HCT116 (cell line): ENCODE results near the gene SIAE. TPM values are rescaled to one million over a fixed set of nuclear protein-coding genes. Genes with fewer than 3 reads are reported as not detected.

Source experiments
- ATAC-seq: fragments of 200-7000 bp; cut with Tn5 transposase; 2 replicates; pipeline ENCODE4 v1.9.1; 2020; ENCODE audit warnings: mild to moderate bottlenecking, moderate library complexity
- BruUV-seq: library from RNA; stranded (reverse); fragments of 400-500 nt; replicated peaks from 2 replicates; lab custom pipeline; 2021; lab: Mats Ljungman, UMichigan
- CTCF ChIA-PET: fragments of 300-600 bp; sonication (Branson Sonifier 250); formaldehyde crosslinking; loops from one replicate; lab custom pipeline; 2021; ENCODE audit warnings: antibody characterized with exemption; lab: Charles Lee
- POLR2A ChIA-PET: fragments of 300-600, 350-600 bp; sonication (Branson Sonifier 250); formaldehyde crosslinking; loops from one replicate; lab custom pipeline; 2021; ENCODE audit warnings: antibody characterized with exemption; lab: Charles Lee
- RAD21 ChIA-PET, 2 experiments: fragments of 300-600 bp; sonication (Branson Sonifier 250); formaldehyde crosslinking; loops; one replicate each; lab custom pipeline; 2023; ENCODE audit warnings: low total read pairs in 2 of 2; ENCODE audit not compliant: uncharacterized antibody in 2 of 2, unreplicated experiment in 2 of 2, low non-redundant PET in 1 of 2; lab: Charles Lee
- DNase-seq: peaks from one replicate; pipeline ENCODE4 v3.0.0-alpha.2; 2010; ENCODE audit warnings: low read depth, low spot score
- H2AFZ ChIP-seq: fragments of 200-600 bp; shearing (Covaris generic), sonication (generic); 2 replicates; pipeline ENCODE4 v1.6.1; 2017; ENCODE audit warnings: low read depth, mixed run types, mixed read lengths, antibody characterized with exemption, low read length; ENCODE audit not compliant: poor library complexity, severe bottlenecking
- H3K27ac ChIP-seq: 2 replicates; pipeline ENCODE4 v1.5.1; 2012; ENCODE audit warnings: low read depth, low read length
- H3K27me3 ChIP-seq: fragments of 200-600 bp; sonication (generic); 2 replicates; pipeline ENCODE4 v1.6.1; 2016; ENCODE audit warnings: mixed run types, low read length, mixed read lengths; ENCODE audit not compliant: insufficient read depth
- H3K36me3 ChIP-seq, 2 experiments: fragments of 200-500 bp in 1 of 2; fragments of 200-600 bp in 1 of 2; sonication (Bioruptor generic) in 1 of 2; sonication (generic) in 1 of 2; 2 replicates each; pipeline versions ENCODE4 v1.5.1 to v1.6.1; 2014 to 2016; ENCODE audit warnings: low read length in 2 of 2, inconsistent platforms in 1 of 2, mixed read lengths in 1 of 2, mixed run types in 1 of 2; ENCODE audit not compliant: insufficient read depth in 2 of 2, control insufficient read depth in 1 of 2
- H3K4me1 ChIP-seq, 2 experiments: fragments of 200-600 bp in 1 of 2; sonication (generic) in 1 of 2; 2 replicates each; pipeline versions ENCODE4 v1.5.1 to v1.6.1; 2012 to 2017; ENCODE audit warnings: low read length in 2 of 2, inconsistent platforms in 1 of 2, mild to moderate bottlenecking in 1 of 2, mixed read lengths in 1 of 2, mixed run types in 1 of 2, moderate library complexity in 1 of 2; ENCODE audit not compliant: insufficient read depth in 2 of 2, control insufficient read depth in 1 of 2
- H3K4me2 ChIP-seq: fragments of 200-600 bp; sonication (generic); 2 replicates; pipeline ENCODE4 v1.6.1; 2017; ENCODE audit warnings: mixed run types, low read length, mixed read lengths
- H3K4me3 ChIP-seq, 2 experiments: fragments of 200-600 bp in 1 of 2; sonication (generic) in 1 of 2; replicated peaks in 1 of 2; 2 replicates each; pipeline ENCODE4 v1.5.1; 2011 to 2016; ENCODE audit warnings: low read length in 2 of 2, control low read depth in 1 of 2, low read depth in 1 of 2, mild to moderate bottlenecking in 1 of 2, mixed read lengths in 1 of 2, mixed run types in 1 of 2
- H3K79me2 ChIP-seq: fragments of 200-600 bp; sonication (generic); 2 replicates; pipeline ENCODE4 v1.6.1; 2017; ENCODE audit warnings: mild to moderate bottlenecking, mixed run types, low read length, moderate library complexity, mixed read lengths; ENCODE audit not compliant: insufficient read depth
- H3K9ac ChIP-seq: fragments of 200-600 bp; sonication (generic); 2 replicates; pipeline ENCODE4 v1.6.1; 2016; ENCODE audit warnings: low read length, mixed read lengths
- H3K9me2 ChIP-seq: fragments of 200-600 bp; sonication (generic), shearing (Covaris generic); 2 replicates; pipeline ENCODE4 v1.6.1; 2017; ENCODE audit warnings: mixed run types, mild to moderate bottlenecking, moderate library complexity; ENCODE audit not compliant: insufficient read depth
- H3K9me3 ChIP-seq, 2 experiments: fragments of 200-500 bp in 1 of 2; fragments of 200-600 bp in 1 of 2; sonication (Bioruptor generic) in 1 of 2; sonication (generic) in 1 of 2; 2 replicates each; pipeline ENCODE4 v1.6.1; 2014 to 2017; ENCODE audit warnings: low read length in 2 of 2, mixed read lengths in 2 of 2, inconsistent platforms in 1 of 2, low read depth in 1 of 2, mild to moderate bottlenecking in 1 of 2, mixed run types in 1 of 2, moderate library complexity in 1 of 2; ENCODE audit not compliant: control insufficient read depth in 1 of 2, insufficient read depth in 1 of 2
- H4K20me1 ChIP-seq: fragments of 200-600 bp; sonication (generic), shearing (Covaris generic); 2 replicates; pipeline ENCODE4 v1.6.1; 2017; ENCODE audit warnings: mixed run types, mild to moderate bottlenecking, moderate library complexity; ENCODE audit not compliant: insufficient read depth
- ATF3 ChIP-seq: IDR thresholded peaks from 2 replicates; pipeline ENCODE4 v1.6.1; 2012
- EZH2phosphoT487 ChIP-seq: fragments of 200-600 bp; IDR thresholded peaks from 2 replicates; pipeline ENCODE4 v1.6.1; 2018; ENCODE audit warnings: antibody characterized with exemption, borderline replicate concordance
- FOSL1 ChIP-seq: IDR thresholded peaks from 2 replicates; pipeline ENCODE4 v1.6.1; 2012; ENCODE audit warnings: low read depth
- POLR2A ChIP-seq: IDR thresholded peaks from 2 replicates; pipeline ENCODE4 v1.7.0; 2011; ENCODE audit warnings: borderline replicate concordance; ENCODE audit not compliant: insufficient read depth, insufficient read length; ENCODE audit errors: extremely low read depth
- POLR2AphosphoS5 ChIP-seq: IDR thresholded peaks from 2 replicates; pipeline ENCODE4 v1.6.1; 2011; ENCODE audit warnings: mild to moderate bottlenecking, low read depth, low read length, moderate library complexity
- RAD21 ChIP-seq: IDR thresholded peaks from 2 replicates; pipeline ENCODE4 v1.6.1; 2012; ENCODE audit warnings: low read depth, mild to moderate bottlenecking
- REST ChIP-seq: IDR thresholded peaks from 2 replicates; pipeline ENCODE4 v1.6.1; 2012; ENCODE audit warnings: low read depth
- SIN3A ChIP-seq: IDR thresholded peaks from 2 replicates; pipeline ENCODE4 v1.6.1; 2012; ENCODE audit warnings: low read depth
- SP1 ChIP-seq: IDR thresholded peaks from 2 replicates; pipeline ENCODE4 v1.6.1; 2012; ENCODE audit warnings: low read depth
- YY1 ChIP-seq: IDR thresholded peaks from 2 replicates; pipeline ENCODE4 v1.6.1; 2011; ENCODE audit warnings: low read length, low read depth, moderate library complexity, mild to moderate bottlenecking; ENCODE audit not compliant: insufficient replicate concordance; ENCODE audit errors: extremely low read depth
- ZNF274 ChIP-seq: fragments of 200-500 bp; sonication (Bioruptor generic); IDR thresholded peaks from 2 replicates; pipeline ENCODE4 v1.6.1; 2014; ENCODE audit warnings: mild to moderate bottlenecking, low read depth, low read length, inconsistent platforms
- intact Hi-C: fragments of 100-400 bp; cut with micrococcal nuclease; formaldehyde crosslinking; loops from 2 replicates; pipeline ENCODE4 v1.10.0; 2022
- total RNA-seq: library from RNA; stranded (reverse); gene quantifications from one replicate; pipeline ENCODE4 v1.2.1, GENCODE V29; 2021; ENCODE audit not compliant: unreplicated experiment

SIAE gene
- total RNA-seq, 1 experiment from 2014 or later = 39.2 TPM

- TF ChIP-seq EZH2phosphoT487 (no peak), SP1 (no peak), ATF3 (no peak), RAD21 (peak; percentile 63)
These were observed 87.2 kb downstream of the SIAE start (continued) for GRCh38 chr11:124586238-124586860.

GRCh38 chr11:124584681-124585372, 88.7 kb downstream of the SIAE start:
- Histone ChIP-seq H3K4me3 (no peak overlapping the region), H3K36me3 (no peaks in the 10 kb centered on the region), H2AFZ (no peak overlapping the region), H3K79me2 (no peaks in the 10 kb centered on the region), H3K9me3 (no peaks in the 10 kb centered on the region), H3K9me2 (no peaks in the 10 kb centered on the region), H4K20me1 (no peaks in the 10 kb centered on the region), H3K9ac (no peak overlapping the region), H3K27me3 (peaks cover 66% of the 10 kb centered on the region), H3K4me1 (no peaks in the 10 kb centered on the region), H3K4me2 (no peak overlapping the region), H3K27ac (no peak overlapping the region)
- ATAC-seq (no peak), DNase-seq (no peak)
- RAD21 ChIA-PET = no interaction called here
- BruUV-seq = no TSS peak
- CTCF ChIA-PET = interaction anchor here (0.7 to 2.9 kb wide), 2 partner anchors 8 to 168 kb away, joined by 4 to 14 read pairs; no protein-coding TSS in a partner anchor
- POLR2A ChIA-PET = no interaction called here
- intact Hi-C loops = loop anchor here (5.0 kb wide), 1 partner anchor 513 kb away; no protein-coding TSS in a partner anchor
- no peak for TF ChIP-seq REST
- TF ChIP-seq POLR2AphosphoS5 = no peak
- TF ChIP-seq FOSL1 = no peak
- no peak for TF ChIP-seq EZH2phosphoT487
- no peak for TF ChIP-seq POLR2A
- TF ChIP-seq YY1 = no peak
- no peak for TF ChIP-seq ZNF274
- no peak for TF ChIP-seq SIN3A
